Transverse colon (tissue), 4 donors: ENCODE measurements around the gene MTERF2.

Experiments
- CTCF ChIP-seq, 5 experiments: fragments of 200-600 bp in 3 of 5; fragments of 450-650 bp in 2 of 5; sonication (generic) in 3 of 5; IDR thresholded peaks; 1 replicate in 2 of 5; 2 replicates in 3 of 5; pipeline ENCODE4 v1.5.1; 2016 to 2017; ENCODE audit warnings: antibody characterized with exemption in 5 of 5, inconsistent platforms in 3 of 5, mild to moderate bottlenecking in 2 of 5, moderate library complexity in 1 of 5
- POLR2A ChIP-seq: fragments of 450-650 bp; IDR thresholded peaks from one replicate; pipeline ENCODE4 v1.6.1; 2016; ENCODE audit warnings: antibody characterized with exemption, mild to moderate bottlenecking, moderate library complexity
- POLR2AphosphoS5 ChIP-seq, 3 donors: sonication (generic); formaldehyde crosslinking; IDR thresholded peaks; one replicate each; pipeline ENCODE4 v1.6.1; 2016; ENCODE audit warnings: antibody characterized with exemption in 3 of 3

GRCh38 chr12:107007411-107007810 is 20.5 kb upstream of the MTERF2 start:
- TF ChIP-seq POLR2A (no peak), CTCF (IDR thresholded peaks at IDR 0.05) (no peak), POLR2AphosphoS5 (IDR thresholded peaks at IDR 0.05) (no peak)
